ENCODE measurements around the gene AADACL4. TPM values are rescaled to one million over a fixed set of nuclear protein-coding genes. Genes with fewer than 3 reads are reported as not detected.

AADACL4 gene
- total RNA-seq, 4 donors from 2014 or later: not detected

DNA sequence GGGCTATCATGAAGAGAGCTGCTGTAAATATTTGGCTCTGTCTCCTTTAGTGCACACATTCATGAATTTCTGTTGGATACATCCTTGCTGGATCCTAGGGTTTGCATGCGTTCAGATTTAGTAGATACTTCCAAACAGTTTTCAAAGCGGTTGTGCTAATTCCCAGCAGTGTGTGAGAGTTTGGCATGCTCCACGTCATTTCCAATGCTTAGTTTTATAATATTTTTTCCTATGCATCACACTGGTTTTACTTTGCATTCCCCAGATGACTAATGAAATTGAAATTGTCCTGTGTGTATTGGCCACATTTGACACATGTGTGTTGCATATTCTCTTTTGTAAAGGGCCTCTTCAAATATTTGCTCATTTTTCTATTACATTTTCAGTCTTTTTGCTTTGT, 53.5 kb downstream of the AADACL4 start:
- ATAC-seq: no peak
- Histone ChIP-seq H3K9me3 (peaks cover 0 to 5% (median 0%) of the 10 kb centered on the region in 3 donors), H3K36me3 (no peaks in the 10 kb centered on the region), H3K27ac (no peak overlapping the region), H3K27me3 (peaks cover 4% of the 10 kb centered on the region), H3K4me1 (no peaks in the 10 kb centered on the region), H3K4me3 (no peak overlapping the region)
- no peak for TF ChIP-seq EP300 (IDR thresholded peaks at IDR 0.05)
- no peak for TF ChIP-seq POLR2A (IDR thresholded peaks at IDR 0.05)
- TF ChIP-seq, protein P1, sequence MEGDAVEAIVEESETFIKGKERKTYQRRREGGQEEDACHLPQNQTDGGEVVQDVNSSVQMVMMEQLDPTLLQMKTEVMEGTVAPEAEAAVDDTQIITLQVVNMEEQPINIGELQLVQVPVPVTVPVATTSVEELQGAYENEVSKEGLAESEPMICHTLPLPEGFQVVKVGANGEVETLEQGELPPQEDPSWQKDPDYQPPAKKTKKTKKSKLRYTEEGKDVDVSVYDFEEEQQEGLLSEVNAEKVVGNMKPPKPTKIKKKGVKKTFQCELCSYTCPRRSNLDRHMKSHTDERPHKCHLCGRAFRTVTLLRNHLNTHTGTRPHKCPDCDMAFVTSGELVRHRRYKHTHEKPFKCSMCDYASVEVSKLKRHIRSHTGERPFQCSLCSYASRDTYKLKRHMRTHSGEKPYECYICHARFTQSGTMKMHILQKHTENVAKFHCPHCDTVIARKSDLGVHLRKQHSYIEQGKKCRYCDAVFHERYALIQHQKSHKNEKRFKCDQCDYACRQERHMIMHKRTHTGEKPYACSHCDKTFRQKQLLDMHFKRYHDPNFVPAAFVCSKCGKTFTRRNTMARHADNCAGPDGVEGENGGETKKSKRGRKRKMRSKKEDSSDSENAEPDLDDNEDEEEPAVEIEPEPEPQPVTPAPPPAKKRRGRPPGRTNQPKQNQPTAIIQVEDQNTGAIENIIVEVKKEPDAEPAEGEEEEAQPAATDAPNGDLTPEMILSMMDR (IDR thresholded peaks at IDR 0.05): no peak
- TF ChIP-seq POLR2AphosphoS5 (IDR thresholded peaks at IDR 0.05): no peak
- 59 to 77% methylated on average over 3 of the region's 3 CpGs for WGBS, 2 donors (ENCODE audit: low coverage in 1 of 2)

- Histone ChIP-seq H3K4me3 (no peak overlapping the region), H3K36me3 (no peaks in the 10 kb centered on the region), H3K27me3 (no peaks in the 10 kb centered on the region), H3K9me3 (peaks cover 0 to 30% (median 0%) of the 10 kb centered on the region in 3 donors), H3K4me1 (no peaks in the 10 kb centered on the region), H3K27ac (no peak overlapping the region)
- TF ChIP-seq, protein P1 (IDR thresholded peaks at IDR 0.05): no peak
- 67 to 86% methylated on average over 5 to 6 of the region's 6 CpGs for WGBS, 2 donors (ENCODE audit: low coverage in 1 of 2)
- no peak for ATAC-seq
These were observed 60.1 kb downstream of the AADACL4 start for GRCh38 chr1:12703821-12704451.

- H3K9me3 ChIP-seq: peaks cover 0 to 25% (median 0%) of the 10 kb centered on the region in 3 donors
- ATAC-seq: no peak
- 89% methylated on average over 2 of the region's 3 CpGs; no CpG with 5 or more reads in 1 of the 2 donors for WGBS, 2 donors (ENCODE audit: low coverage in 1 of 2)
- H3K27ac ChIP-seq: no peak overlapping the region
- no peaks in the 10 kb centered on the region for H3K36me3 ChIP-seq
- no peaks in the 10 kb centered on the region for H3K4me1 ChIP-seq
- TF ChIP-seq, protein P1 (IDR thresholded peaks at IDR 0.05): no peak
- no peak for TF ChIP-seq POLR2AphosphoS5 (IDR thresholded peaks at IDR 0.05)
- no peak for TF ChIP-seq EP300 (IDR thresholded peaks at IDR 0.05)
- TF ChIP-seq POLR2A (IDR thresholded peaks at IDR 0.05): no peak
- no peak overlapping the region for H3K4me3 ChIP-seq
- H3K27me3 ChIP-seq: no peaks in the 10 kb centered on the region
These were observed 62.2 kb downstream of the AADACL4 start for GRCh38 chr1:12706061-12706460.

DNA sequence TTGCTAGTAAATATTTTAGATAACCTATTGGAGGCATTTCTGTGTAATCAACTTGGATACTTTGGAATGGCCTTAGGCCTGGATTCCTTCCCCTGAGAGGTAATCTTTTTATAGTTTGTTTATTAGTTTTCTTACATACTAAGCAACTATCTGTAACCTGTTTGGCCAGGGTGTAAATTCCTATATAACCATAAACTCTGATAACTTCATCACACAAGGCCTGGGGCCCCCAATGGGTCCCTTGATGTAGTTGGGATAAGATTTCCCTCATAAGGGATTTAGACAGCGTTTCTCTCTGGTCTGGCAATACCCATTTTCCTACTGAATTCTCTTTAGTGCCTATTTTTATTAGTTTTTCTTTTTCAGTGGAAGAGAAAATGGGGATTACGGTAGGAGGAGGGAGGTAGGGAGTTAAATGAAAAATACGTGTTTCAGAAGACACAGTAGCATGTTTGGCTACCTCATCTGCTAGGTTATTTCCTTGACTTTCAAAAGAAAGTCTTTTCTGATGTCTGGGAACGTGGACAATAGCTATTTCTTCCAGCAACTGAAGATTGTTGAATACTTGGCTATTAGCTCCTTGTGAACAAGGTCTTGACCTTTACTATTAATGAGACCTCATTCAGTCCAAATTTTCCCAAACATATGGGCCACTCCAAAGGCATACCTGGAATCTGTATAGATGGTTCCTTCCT, 64.7 kb downstream of the AADACL4 start:
- Histone ChIP-seq H3K4me1 (no peaks in the 10 kb centered on the region), H3K27ac (no peak overlapping the region), H3K27me3 (no peaks in the 10 kb centered on the region), H3K4me3 (no peak overlapping the region), H3K36me3 (no peaks in the 10 kb centered on the region), H3K9me3 (peaks cover 0 to 18% (median 0%) of the 10 kb centered on the region in 3 donors)
- TF ChIP-seq POLR2AphosphoS5 (IDR thresholded peaks at IDR 0.05) (no peak), POLR2A (IDR thresholded peaks at IDR 0.05) (no peak), EP300 (IDR thresholded peaks at IDR 0.05) (no peak)
- TF ChIP-seq, protein P1 (IDR thresholded peaks at IDR 0.05): no peak
- ATAC-seq: no peak
- WGBS, 2 donors (ENCODE audit: low coverage in 1 of 2): 70 to 72% methylated on average over 3 to 4 of the region's 4 CpGs

DNA sequence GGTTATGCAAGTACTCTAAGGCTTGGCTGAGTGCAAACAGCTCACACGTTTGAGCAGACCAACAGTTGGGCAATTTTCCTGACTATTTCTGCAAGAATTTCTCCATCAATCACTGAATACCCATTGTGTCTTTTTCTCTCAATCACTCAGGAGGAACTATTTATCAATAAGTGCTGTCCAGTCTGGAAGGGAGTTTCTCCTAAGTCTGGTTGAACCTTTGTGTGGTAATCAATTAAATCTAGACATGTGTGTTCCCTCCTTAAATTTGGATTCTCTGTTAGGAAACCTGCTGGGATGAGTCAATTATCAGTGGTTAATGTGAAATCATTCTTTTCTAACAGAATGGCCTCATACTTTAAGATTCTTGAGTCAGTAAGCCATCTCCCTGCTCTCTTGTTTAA, 65.2 kb downstream of the AADACL4 start:
- H3K36me3 ChIP-seq: no peaks in the 10 kb centered on the region
- H3K27ac ChIP-seq: no peak overlapping the region
- no peaks in the 10 kb centered on the region for H3K27me3 ChIP-seq
- TF ChIP-seq POLR2AphosphoS5 (IDR thresholded peaks at IDR 0.05): no peak
- no peak for TF ChIP-seq POLR2A (IDR thresholded peaks at IDR 0.05)
- TF ChIP-seq, protein P1 (IDR thresholded peaks at IDR 0.05): no peak
- TF ChIP-seq EP300 (IDR thresholded peaks at IDR 0.05): no peak
- peaks cover 0 to 13% (median 0%) of the 10 kb centered on the region in 3 donors for H3K9me3 ChIP-seq
- H3K4me1 ChIP-seq: no peaks in the 10 kb centered on the region
- H3K4me3 ChIP-seq: no peak overlapping the region
- no peak for ATAC-seq
- 20 to 23% methylated on average over 1 of the region's 1 CpG for WGBS, 2 donors (ENCODE audit: low coverage in 1 of 2)

All from gastroesophageal sphincter (tissue), 4 donors.